ENCODE data around the gene STT3B.

The STT3B gene

GRCh38 chr3:31508452-31509146 is 24.1 kb upstream of the STT3B start (continued):
- no peak for TF ChIP-seq ZNF596 (tag by site-specific recombination; IDR thresholded peaks at IDR 0.05)

GRCh38 chr3:31509147-31509728 is 23.5 kb upstream of the STT3B start:
- no peak overlapping the region for H3K4me3 ChIP-seq (ENCODE audit: low read depth, low read length)
- ChIA-PET CTCF (no interaction called here), POLR2A (interaction anchor here (0.6 kb wide), 1 partner anchor 634 kb away, joined by 3 read pairs; no protein-coding TSS in a partner anchor)
- no peaks in the 10 kb centered on the region for H3K36me3 ChIP-seq (ENCODE audit: control insufficient read depth in 2 of 2, insufficient read depth in 1 of 2, low read length in 2 of 2)
- H3K27ac ChIP-seq (ENCODE audit: extremely low read depth, low read depth, low read length), result no peak overlapping the region
- H3K9me3 ChIP-seq (ENCODE audit: control insufficient read depth, insufficient read depth, low read depth, low read length), result no peaks in the 10 kb centered on the region
- no peaks in the 10 kb centered on the region for H3K4me1 ChIP-seq (ENCODE audit: control insufficient read depth, insufficient read depth, low read length)
- TF ChIP-seq ZBTB26 (tag by site-specific recombination; optimal IDR thresholded peaks at IDR 0.05) (no peak), ZNF366 (tag by site-specific recombination; conservative IDR thresholded peaks at IDR 0.05) (peak; percentile 74)

GRCh38 chr3:31514570-31514969 is 18.2 kb upstream of the STT3B start:
- Histone ChIP-seq H3K4me1 (ENCODE audit: control insufficient read depth, insufficient read depth, low read length) (no peaks in the 10 kb centered on the region), H3K9me3 (ENCODE audit: control insufficient read depth, insufficient read depth, low read depth, low read length) (no peaks in the 10 kb centered on the region), H3K4me3 (ENCODE audit: low read depth, low read length) (no peak overlapping the region), H3K27ac (ENCODE audit: extremely low read depth, low read depth, low read length) (no peak overlapping the region), H3K36me3 (ENCODE audit: control insufficient read depth in 2 of 2, insufficient read depth in 1 of 2, low read length in 2 of 2) (no peaks in the 10 kb centered on the region)
- TF ChIP-seq ZNF518A (tag by site-specific recombination; conservative IDR thresholded peaks at IDR 0.05; ENCODE audit: low read depth) (no peak), PRDM1 (tag by site-specific recombination; IDR thresholded peaks at IDR 0.05) (no peak), ZNF747 (tag by site-specific recombination; IDR thresholded peaks at IDR 0.05) (no peak), ZFP41 (tag by site-specific recombination; IDR thresholded peaks at IDR 0.05; ENCODE audit: borderline replicate concordance) (no peak), ZNF423 (tag by site-specific recombination; IDR thresholded peaks at IDR 0.05) (no peak), ZNF621 (tag by site-specific recombination; IDR thresholded peaks at IDR 0.05) (no peak), ZNF501 (tag by site-specific recombination; IDR thresholded peaks at IDR 0.05) (no peak), ZNF214 (tag by site-specific recombination; IDR thresholded peaks at IDR 0.05; ENCODE audit: borderline replicate concordance) (no peak), TSHZ1 (tag by site-specific recombination; IDR thresholded peaks at IDR 0.05; ENCODE audit: borderline replicate concordance) (no peak), HOXA7 (CRISPR knock-in tag; IDR thresholded peaks at IDR 0.05; ENCODE audit: borderline replicate concordance) (no peak), SP2 (tag by site-specific recombination; IDR thresholded peaks at IDR 0.05) (no peak)
- ChIA-PET POLR2A (no interaction called here), CTCF (no interaction called here)

All from HEK293 (cell line).